ENCODE results near the gene ARHGEF33. TPM values are rescaled to one million over a fixed set of nuclear protein-coding genes. Genes with fewer than 3 reads are reported as not detected.

The ARHGEF33 gene
- total and polyA plus RNA-seq, 2 of the 13 experiments (the other 11 are each of a cell fraction or from before 2014, with no cell fraction given), result 0.04 TPM; not detected in 1

- Histone ChIP-seq H2AFZ (ENCODE audit: low read length) (no peak overlapping the region), H3K27me3 (ENCODE audit: control insufficient read depth in 1 of 2, insufficient read depth in 2 of 2, low read length in 2 of 2) (no peaks in the 10 kb centered on the region), H4K20me1 (ENCODE audit: insufficient read depth, low read length) (no peaks in the 10 kb centered on the region), H3K4me3 (replicated peaks in 1 of 3; ENCODE audit: insufficient read depth in 1 of 3, low read depth in 2 of 3, low read length in 3 of 3) (no peak overlapping the region), H3K9ac (ENCODE audit: insufficient read depth, low read depth, low read length) (no peak overlapping the region; the same call in 1 of the 2 replicates), H3K27ac (ENCODE audit: extremely low read length, insufficient read depth, low read length) (peak overlapping the region; percentile 98), H3K9me3 (ENCODE audit: low read length) (no peaks in the 10 kb centered on the region), H3K79me2 (ENCODE audit: insufficient read depth, low read length) (no peaks in the 10 kb centered on the region), H3K4me1 (ENCODE audit: insufficient read depth, low read length) (peaks cover 58% of the 10 kb centered on the region), H3K4me2 (ENCODE audit: low read depth, low read length) (no peak overlapping the region), H3K36me3 (replicated peaks in 1 of 2; ENCODE audit: control insufficient read depth in 1 of 2, insufficient read depth in 2 of 2, low read length in 2 of 2) (peaks cover 2 to 25% of the 10 kb centered on the region in 2 experiments)
- POLR2A ChIA-PET, result interaction anchor here (1.4 kb wide), 1 partner anchor 35 kb away, joined by 5 read pairs; no protein-coding TSS in a partner anchor
- intact Hi-C loops (cut with micrococcal nuclease; ENCODE audit: unreplicated experiment) (no loop called here), in situ Hi-C loops (cut with HindIII; ENCODE audit: extremely low pct_ligation_motif_present, low pct_unique_long_range_greater_than_20kb) (loop anchor here (5.0 kb wide), 1 partner anchor 35 kb away; no protein-coding TSS in a partner anchor)
- DNase-seq (ENCODE audit: low spot score) (no peak), FAIRE-seq (no peak), ATAC-seq (no peak)
- CTCF ChIA-PET (ENCODE audit: low intra/inter-chr PET ratio, low total read pairs), result no interaction called here
- BruUV-seq (replicated peaks), result no TSS peak
- peak; percentile 96 for TF ChIP-seq MAFF (IDR thresholded peaks at IDR 0.05; ENCODE audit: low read depth, low read length)
- TF ChIP-seq ZFP36L1 (CRISPR knock-in tag; IDR thresholded peaks at IDR 0.05), result no peak
- TF ChIP-seq MAFK (conservative IDR thresholded peaks at IDR 0.05 in 1 of 2, IDR thresholded peaks at IDR 0.05 in 1 of 2; ENCODE audit: low read length in 2 of 2), result peak; percentile 97 to 98
- peak; percentile 99 for TF ChIP-seq NFE2L2 (IDR thresholded peaks at IDR 0.05; ENCODE audit: low read length)
- 98% methylated on average over 1 of the region's 1 CpG for WGBS (ENCODE audit: low lambda C conversion rate)
Measured at GRCh38 chr2:38982498-38982897, 92.8 kb downstream of the ARHGEF33 start.

- peaks cover 5 to 48% of the 10 kb centered on the region in 2 experiments for H3K36me3 ChIP-seq (replicated peaks in 1 of 2; ENCODE audit: control insufficient read depth in 1 of 2, insufficient read depth in 2 of 2, low read length in 2 of 2)
- intact Hi-C loops (cut with micrococcal nuclease; ENCODE audit: unreplicated experiment), result no loop called here
- H3K27me3 ChIP-seq (ENCODE audit: control insufficient read depth in 1 of 2, insufficient read depth in 2 of 2, low read length in 2 of 2), result no peaks in the 10 kb centered on the region
- H4K20me1 ChIP-seq (ENCODE audit: insufficient read depth, low read length), result no peaks in the 10 kb centered on the region
- in situ Hi-C loops (cut with HindIII; ENCODE audit: extremely low pct_ligation_motif_present, low pct_unique_long_range_greater_than_20kb), result no loop called here
- POLR2A ChIA-PET, result no interaction called here
- no peak for FAIRE-seq
- BruUV-seq (replicated peaks), result no TSS peak
- no peak overlapping the region for H3K4me3 ChIP-seq (replicated peaks in 1 of 3; ENCODE audit: insufficient read depth in 1 of 3, low read depth in 2 of 3, low read length in 3 of 3)
- H3K9ac ChIP-seq (ENCODE audit: insufficient read depth, low read depth, low read length), result no peak overlapping the region
- H3K4me2 ChIP-seq (ENCODE audit: low read depth, low read length), result no peak overlapping the region
- TF ChIP-seq GATA4 (IDR thresholded peaks at IDR 0.05; ENCODE audit: borderline replicate concordance, low read depth), result no peak
- 0 out of 2 replicates have a peak, but pooled peaks have one; percentile 16 for TF ChIP-seq HNF1A (IDR thresholded peaks at IDR 0.05; ENCODE audit: low read depth)
- no peak for TF ChIP-seq HNF1A (CRISPR knock-in tag; IDR thresholded peaks at IDR 0.05; ENCODE audit: borderline replicate concordance)
- no peak for DNase-seq (ENCODE audit: low spot score)
- no peaks in the 10 kb centered on the region for H3K9me3 ChIP-seq (ENCODE audit: low read length)
- no peak overlapping the region for H2AFZ ChIP-seq (ENCODE audit: low read length)
- no peaks in the 10 kb centered on the region for H3K79me2 ChIP-seq (ENCODE audit: insufficient read depth, low read length)
- CTCF ChIA-PET (ENCODE audit: low intra/inter-chr PET ratio, low total read pairs), result no interaction called here
- no peak overlapping the region for H3K27ac ChIP-seq (ENCODE audit: extremely low read length, insufficient read depth, low read length)
- H3K4me1 ChIP-seq (ENCODE audit: insufficient read depth, low read length), result peaks cover 2% of the 10 kb centered on the region
- 98% methylated on average over 1 of the region's 1 CpG for WGBS (ENCODE audit: low lambda C conversion rate)
- no peak for ATAC-seq
Measured at GRCh38 chr2:38988716-38989115, 99.0 kb downstream of the ARHGEF33 start.
